ENCODE measurements around the gene SEC31B.

DNA sequence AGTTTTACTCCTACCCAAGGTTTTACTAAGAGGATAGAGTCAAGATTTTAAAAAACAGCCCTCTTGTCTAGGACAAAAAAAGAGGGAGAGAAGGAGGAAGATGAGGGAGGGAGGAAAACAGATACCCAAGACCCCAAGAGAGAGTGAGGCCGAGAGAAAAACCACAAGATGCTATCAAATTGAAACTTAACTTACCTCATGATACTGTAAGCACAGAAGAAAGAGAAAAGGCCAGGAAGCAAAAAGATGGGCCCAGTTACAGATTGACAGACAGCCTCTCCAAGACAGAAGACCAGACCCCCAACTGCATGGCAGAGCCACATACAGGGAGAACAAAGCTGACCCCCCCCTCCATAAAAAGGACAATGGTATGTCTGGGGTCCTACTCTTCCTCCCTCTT is 11.4 kb downstream of the SEC31B start:
- TF ChIP-seq CTCF (IDR thresholded peaks at IDR 0.05), result no peak
- no peak for TF ChIP-seq ZFX (IDR thresholded peaks at IDR 0.05; ENCODE audit: borderline replicate concordance)

Data from 22Rv1 (cell line).